Fibroblast of lung (primary cell): ENCODE results near the gene JUN. TPM values are rescaled to one million over a fixed set of nuclear protein-coding genes. Genes with fewer than 3 reads are reported as not detected.

Experiments used
- DNase-seq, 2 donors: peaks; one replicate each; pipeline versions ENCODE4 v3.0.0 to v3.0.0-alpha.2; 2010; ENCODE audit warnings: low read depth in 2 of 2
- H2AFZ ChIP-seq: 2 replicates; pipeline ENCODE4 v1.5.1; 2012; ENCODE audit warnings: low read length, control low read depth, inconsistent platforms
- H3K27ac ChIP-seq: 2 replicates; pipeline ENCODE4 v1.5.1; 2011; ENCODE audit warnings: low read length, control low read depth; ENCODE audit not compliant: insufficient read depth
- H3K27me3 ChIP-seq: 2 replicates; pipeline ENCODE4 v1.5.1; 2011; ENCODE audit warnings: mild to moderate bottlenecking, low read length; ENCODE audit not compliant: control insufficient read depth, insufficient read depth
- H3K36me3 ChIP-seq: 2 replicates; pipeline ENCODE4 v1.5.1; 2011; ENCODE audit warnings: low read length; ENCODE audit not compliant: control insufficient read depth, insufficient read depth
- H3K4me1 ChIP-seq: 2 replicates; pipeline ENCODE4 v1.5.1; 2011; ENCODE audit warnings: low read length; ENCODE audit not compliant: control insufficient read depth, insufficient read depth; ENCODE audit errors: extremely low read depth
- H3K4me2 ChIP-seq: 2 replicates; pipeline ENCODE4 v1.5.1; 2011; ENCODE audit warnings: low read length, control low read depth; ENCODE audit not compliant: insufficient read depth; ENCODE audit errors: extremely low read depth
- H3K4me3 ChIP-seq, 4 experiments: fragments of 200-600 bp in 1 of 4; sonication (generic) in 1 of 4; replicated peaks in 1 of 4; 2 replicates each; pipeline ENCODE4 v1.5.1; 2011 to 2016; ENCODE audit warnings: low read length in 4 of 4, low read depth in 3 of 4, mild to moderate bottlenecking in 3 of 4, control low read depth in 2 of 4, inconsistent platforms in 1 of 4, mixed read lengths in 1 of 4; ENCODE audit not compliant: insufficient read depth in 1 of 4; ENCODE audit errors: control extremely low read depth in 1 of 4
- H3K79me2 ChIP-seq: 2 replicates; pipeline ENCODE4 v1.5.1; 2012; ENCODE audit warnings: mild to moderate bottlenecking, low read length, inconsistent platforms; ENCODE audit not compliant: control insufficient read depth, insufficient read depth
- H3K9ac ChIP-seq: 2 replicates; pipeline ENCODE4 v1.5.1; 2011; ENCODE audit warnings: mild to moderate bottlenecking, low read length, control low read depth; ENCODE audit not compliant: insufficient read depth
- H3K9me3 ChIP-seq: 2 replicates; pipeline ENCODE4 v1.5.1; 2012; ENCODE audit warnings: low read depth, low read length; ENCODE audit not compliant: control insufficient read depth, insufficient read depth
- H4K20me1 ChIP-seq: 2 replicates; pipeline ENCODE4 v1.5.1; 2011; ENCODE audit warnings: low read length; ENCODE audit not compliant: control insufficient read depth, insufficient read depth; ENCODE audit errors: extremely low read depth
- CTCF ChIP-seq, 2 donors: IDR thresholded peaks in 1 of 2; conservative IDR thresholded peaks in 1 of 2; 1 replicate in 1 of 2; 2 replicates in 1 of 2; pipeline ENCODE4 v1.5.1; 2011 to 2012; ENCODE audit warnings: low read length in 2 of 2, control low read depth in 1 of 2, inconsistent platforms in 1 of 2, low read depth in 1 of 2, mild to moderate bottlenecking in 1 of 2
- EZH2 ChIP-seq: IDR thresholded peaks from 2 replicates; pipeline ENCODE4 v1.5.1; 2012; ENCODE audit warnings: low read length, control low read depth, mild to moderate bottlenecking; ENCODE audit errors: missing control alignments
- polyA plus RNA-seq, 2 donors: library from polyadenylated mRNA; depleted of rRNA in 1 of 2; stranded (reverse) in 1 of 2; unstranded in 1 of 2; fragments of >200 nt; gene quantifications; 2 replicates each; pipeline ENCODE4 v1.2.1, GENCODE V29; 2011 to 2012; ENCODE audit warnings: missing spikeins in 1 of 2
- total RNA-seq: library from RNA; depleted of rRNA; stranded (reverse); fragments of >200 nt; gene quantifications from 2 replicates; pipeline ENCODE4 v1.2.1, GENCODE V29; 2014

The JUN gene
- total and polyA plus RNA-seq, 2 donors (not counting 1 experiment from before 2014, with no cell fraction given) = 22.6 to 145 TPM

GRCh38 chr1:58784758-58785441 lies 1.1 kb upstream of the JUN start:
- peak overlapping the region; percentile 98 for H3K27ac ChIP-seq
- peaks cover 10% of the 10 kb centered on the region for H3K36me3 ChIP-seq
- peaks cover 34% of the 10 kb centered on the region for H3K79me2 ChIP-seq
- no peak overlapping the region for H2AFZ ChIP-seq
- H3K4me1 ChIP-seq = peaks cover 11% of the 10 kb centered on the region
- peak overlapping the region; percentile 71 to 82 (median 77) for H3K4me3 ChIP-seq
- H3K9ac ChIP-seq = peak overlapping the region; percentile 98
- TF ChIP-seq CTCF (conservative IDR thresholded peaks at IDR 0.05 in 1 of 2, IDR thresholded peaks at IDR 0.05 in 1 of 2; ENCODE audit: low read depth in 1 of 2, low read length in 2 of 2) (peak; percentile 79 to 81), EZH2 (no peak)
- H4K20me1 ChIP-seq = no peaks in the 10 kb centered on the region
- peak; percentile 94 for DNase-seq
- no peaks in the 10 kb centered on the region for H3K9me3 ChIP-seq
- H3K27me3 ChIP-seq = no peaks in the 10 kb centered on the region
- H3K4me2 ChIP-seq = peak overlapping the region; percentile 85

- Histone ChIP-seq H3K9ac (peak overlapping the region; percentile 96), H3K27me3 (no peaks in the 10 kb centered on the region), H4K20me1 (no peaks in the 10 kb centered on the region), H2AFZ (no peak overlapping the region), H3K4me3 (peak overlapping the region; percentile 82 to 96 (median 94)), H3K4me1 (peaks cover 11% of the 10 kb centered on the region), H3K9me3 (no peaks in the 10 kb centered on the region), H3K4me2 (peak overlapping the region; percentile 15), H3K79me2 (peaks cover 34% of the 10 kb centered on the region), H3K36me3 (peaks cover 10% of the 10 kb centered on the region), H3K27ac (peak overlapping the region; percentile 90)
- DNase-seq = peak; percentile 62 to 64
- TF ChIP-seq EZH2 (no peak), CTCF (conservative IDR thresholded peaks at IDR 0.05 in 1 of 2, IDR thresholded peaks at IDR 0.05 in 1 of 2; ENCODE audit: low read depth in 1 of 2, low read length in 2 of 2) (no peak)
These were observed 506 bp downstream of the JUN start for GRCh38 chr1:58783090-58783992.
